ENCODE results near the gene CRIP1. TPM values are rescaled to one million over a fixed set of nuclear protein-coding genes. Genes with fewer than 3 reads are reported as not detected.
A peak's percentile ranks its signal among the peaks of the same experiment; 100 is the strongest.

CRIP1 gene
- total and polyA plus RNA-seq, 2 experiments from 2014 or later: 1.8 to 14.7 TPM

DNA sequence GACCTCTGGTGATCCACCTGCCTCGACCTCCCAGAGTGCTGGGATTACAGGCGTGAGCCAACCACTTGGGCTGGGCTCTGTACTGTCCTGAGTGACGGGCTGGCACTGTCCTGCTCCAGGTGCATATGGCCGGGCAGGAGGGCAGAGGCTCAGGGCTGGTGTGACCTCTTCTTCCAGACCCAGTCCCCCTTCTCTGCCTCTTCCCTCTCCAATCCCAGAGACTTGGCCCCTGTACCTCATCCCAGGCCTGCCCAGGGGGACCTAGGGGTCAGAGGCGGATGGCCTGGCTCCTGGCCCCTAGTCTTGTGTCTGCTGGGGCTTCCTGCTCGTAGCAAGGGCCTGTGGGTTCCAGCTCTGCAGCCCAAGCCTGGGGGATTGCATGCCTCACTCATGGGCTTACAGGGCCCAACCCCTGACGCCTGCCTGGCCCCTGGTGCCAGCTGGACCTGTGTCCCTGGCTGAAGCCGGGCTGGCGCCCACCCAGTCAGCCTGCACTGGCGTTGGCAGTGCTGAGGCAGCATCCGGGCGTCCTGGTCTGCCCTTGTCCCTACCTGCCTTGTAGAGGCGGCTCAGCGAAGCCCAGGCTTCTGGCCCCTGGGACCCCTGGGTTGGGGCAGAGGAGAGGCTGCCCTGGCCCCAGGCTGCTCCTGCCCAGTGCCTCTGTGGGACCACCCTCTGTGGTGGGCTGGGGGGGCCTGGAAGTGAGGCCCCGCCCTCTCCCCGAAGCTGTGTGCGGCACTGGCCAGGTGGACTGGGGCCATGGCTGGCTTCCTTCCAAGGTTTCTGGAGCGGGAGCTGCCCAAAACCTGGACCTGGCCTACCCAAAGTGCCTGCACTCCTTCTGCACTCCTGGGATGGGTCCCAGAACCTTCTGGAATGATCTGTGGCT is 8.7 kb downstream of the CRIP1 start:
- Histone ChIP-seq H3K4me2 (no peak overlapping the region), H3K79me2 (no peaks in the 10 kb centered on the region), H3K27me3 (no peaks in the 10 kb centered on the region), H4K20me1 (ENCODE audit: insufficient read depth, poor library complexity, severe bottlenecking) (no peaks in the 10 kb centered on the region), H2AFZ (no peak overlapping the region), H3K9me2 (replicated peaks; ENCODE audit: insufficient read depth) (no peaks in the 10 kb centered on the region), H3K4me3 (no peak overlapping the region), H3K9me3 (ENCODE audit: low read depth) (no peaks in the 10 kb centered on the region), H3K27ac (no peak overlapping the region), H3K36me3 (replicated peaks; ENCODE audit: insufficient read depth, low read depth) (no peaks in the 10 kb centered on the region), H3K4me1 (ENCODE audit: insufficient read depth) (no peaks in the 10 kb centered on the region)
- TF ChIP-seq EZH2 (IDR thresholded peaks at IDR 0.05; ENCODE audit: borderline replicate concordance) (no peak), EZH2phosphoT487 (IDR thresholded peaks at IDR 0.05; ENCODE audit: low read depth, severe bottlenecking, unreplicated experiment) (no peak)
- TF ChIP-seq, protein P1, sequence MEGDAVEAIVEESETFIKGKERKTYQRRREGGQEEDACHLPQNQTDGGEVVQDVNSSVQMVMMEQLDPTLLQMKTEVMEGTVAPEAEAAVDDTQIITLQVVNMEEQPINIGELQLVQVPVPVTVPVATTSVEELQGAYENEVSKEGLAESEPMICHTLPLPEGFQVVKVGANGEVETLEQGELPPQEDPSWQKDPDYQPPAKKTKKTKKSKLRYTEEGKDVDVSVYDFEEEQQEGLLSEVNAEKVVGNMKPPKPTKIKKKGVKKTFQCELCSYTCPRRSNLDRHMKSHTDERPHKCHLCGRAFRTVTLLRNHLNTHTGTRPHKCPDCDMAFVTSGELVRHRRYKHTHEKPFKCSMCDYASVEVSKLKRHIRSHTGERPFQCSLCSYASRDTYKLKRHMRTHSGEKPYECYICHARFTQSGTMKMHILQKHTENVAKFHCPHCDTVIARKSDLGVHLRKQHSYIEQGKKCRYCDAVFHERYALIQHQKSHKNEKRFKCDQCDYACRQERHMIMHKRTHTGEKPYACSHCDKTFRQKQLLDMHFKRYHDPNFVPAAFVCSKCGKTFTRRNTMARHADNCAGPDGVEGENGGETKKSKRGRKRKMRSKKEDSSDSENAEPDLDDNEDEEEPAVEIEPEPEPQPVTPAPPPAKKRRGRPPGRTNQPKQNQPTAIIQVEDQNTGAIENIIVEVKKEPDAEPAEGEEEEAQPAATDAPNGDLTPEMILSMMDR (IDR thresholded peaks at IDR 0.05; ENCODE audit: poor library complexity): no peak
- peak; percentile 8 for DNase-seq (ENCODE audit: low spot score)
- WGBS (ENCODE audit: low lambda C conversion rate, missing lambda C conversion rate): 85% methylated on average over 17 of the region's 18 CpGs

DNA sequence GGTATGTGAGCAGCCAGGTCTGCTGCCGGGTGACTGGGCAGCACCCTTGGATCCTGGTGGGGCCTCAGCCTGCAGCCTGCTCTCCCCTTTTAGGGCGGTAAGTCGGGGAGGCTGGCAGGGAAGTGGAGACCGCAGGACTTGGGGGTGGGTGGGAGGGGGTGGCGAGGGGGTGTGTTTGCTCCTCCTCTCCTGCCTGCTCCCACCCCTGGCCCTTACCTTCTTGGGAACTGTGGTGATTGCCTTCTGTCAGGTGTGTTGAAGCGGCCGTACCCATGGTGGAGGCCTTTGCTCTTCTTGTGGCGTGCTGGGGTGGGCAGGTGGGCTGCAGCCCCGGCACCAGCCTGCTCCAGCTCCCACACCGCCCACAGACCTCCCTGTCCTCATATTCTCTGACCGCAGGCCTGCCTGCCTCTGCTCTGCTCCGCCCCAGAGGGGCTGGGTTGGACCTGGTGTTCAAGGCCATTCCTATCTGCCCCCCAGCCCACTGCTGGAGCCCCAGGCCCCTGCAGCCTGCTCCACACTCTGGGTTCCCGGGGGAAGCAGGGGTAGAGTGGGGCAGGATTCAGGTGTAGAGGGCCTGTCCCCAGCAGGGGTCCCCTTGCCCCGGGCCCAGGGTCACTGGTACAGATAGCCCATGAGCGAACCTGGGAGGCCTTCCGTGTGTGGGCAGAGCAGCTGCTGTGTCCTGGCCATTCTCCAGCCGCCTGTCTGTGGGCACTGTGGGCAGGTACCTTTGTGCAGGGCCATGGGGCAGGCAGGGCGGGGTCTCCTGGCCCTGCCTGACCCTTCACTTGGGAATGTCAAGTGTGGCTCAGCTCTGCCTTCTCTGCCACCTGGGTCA is 9.5 kb downstream of the CRIP1 start:
- DNase-seq (ENCODE audit: low spot score): no peak
- Histone ChIP-seq H3K27me3 (no peaks in the 10 kb centered on the region), H3K4me3 (no peak overlapping the region), H3K9me3 (ENCODE audit: low read depth) (no peaks in the 10 kb centered on the region), H3K9me2 (replicated peaks; ENCODE audit: insufficient read depth) (no peaks in the 10 kb centered on the region), H2AFZ (no peak overlapping the region), H3K79me2 (no peaks in the 10 kb centered on the region), H3K4me2 (no peak overlapping the region), H3K36me3 (replicated peaks; ENCODE audit: insufficient read depth, low read depth) (no peaks in the 10 kb centered on the region), H3K27ac (no peak overlapping the region), H4K20me1 (ENCODE audit: insufficient read depth, poor library complexity, severe bottlenecking) (no peaks in the 10 kb centered on the region), H3K4me1 (ENCODE audit: insufficient read depth) (no peaks in the 10 kb centered on the region)
- TF ChIP-seq EZH2 (IDR thresholded peaks at IDR 0.05; ENCODE audit: borderline replicate concordance): no peak
- TF ChIP-seq, protein P1 (IDR thresholded peaks at IDR 0.05; ENCODE audit: poor library complexity): no peak
- TF ChIP-seq EZH2phosphoT487 (IDR thresholded peaks at IDR 0.05; ENCODE audit: low read depth, severe bottlenecking, unreplicated experiment): no peak
- WGBS (ENCODE audit: low lambda C conversion rate, missing lambda C conversion rate): 86% methylated on average over 16 of the region's 18 CpGs

DNA sequence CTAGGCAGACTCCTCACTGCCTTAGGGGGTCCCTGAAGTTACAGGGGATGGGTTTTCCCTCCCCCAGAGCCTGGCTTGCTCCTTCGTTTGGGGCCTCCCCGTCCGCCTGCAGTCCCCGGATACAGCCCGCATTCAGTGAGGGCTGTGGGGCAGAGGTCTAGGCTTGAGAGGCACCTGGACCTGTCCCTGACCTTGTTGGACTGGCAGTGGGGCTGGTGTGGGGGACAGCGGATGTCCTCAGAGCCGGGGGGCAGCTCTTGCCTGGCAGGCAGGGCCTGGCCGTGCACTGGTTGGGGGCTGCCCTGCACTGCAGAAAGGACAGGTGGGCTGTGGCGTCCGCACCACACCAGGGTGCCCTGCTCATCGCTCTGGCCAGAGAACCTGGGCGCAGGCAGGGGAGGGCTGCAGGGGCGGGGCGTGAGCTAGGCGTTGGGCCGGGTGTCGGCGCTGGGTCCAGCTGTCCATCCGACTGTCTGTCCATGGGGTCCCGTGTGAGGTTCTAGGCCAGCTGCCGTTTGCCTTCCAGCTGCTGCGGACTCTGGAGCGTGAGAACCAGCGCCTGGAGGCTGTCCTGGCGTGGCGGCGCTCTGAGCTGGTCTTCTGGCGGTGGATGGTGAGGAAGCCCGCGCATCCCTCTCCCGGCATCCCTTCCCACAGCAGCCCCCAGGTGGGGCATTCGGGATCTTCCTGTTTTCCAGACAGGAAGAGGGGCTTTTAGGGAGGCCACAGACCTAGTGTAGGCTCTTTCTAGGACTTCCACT is 10.3 kb downstream of the CRIP1 start:
- Histone ChIP-seq H3K79me2 (no peaks in the 10 kb centered on the region), H3K9me3 (ENCODE audit: low read depth) (no peaks in the 10 kb centered on the region), H3K9me2 (replicated peaks; ENCODE audit: insufficient read depth) (no peaks in the 10 kb centered on the region), H3K27ac (no peak overlapping the region), H2AFZ (no peak overlapping the region), H3K36me3 (replicated peaks; ENCODE audit: insufficient read depth, low read depth) (no peaks in the 10 kb centered on the region), H3K27me3 (no peaks in the 10 kb centered on the region), H3K4me1 (ENCODE audit: insufficient read depth) (no peaks in the 10 kb centered on the region), H3K4me3 (no peak overlapping the region), H3K4me2 (no peak overlapping the region), H4K20me1 (ENCODE audit: insufficient read depth, poor library complexity, severe bottlenecking) (no peaks in the 10 kb centered on the region)
- no peak for TF ChIP-seq EZH2 (IDR thresholded peaks at IDR 0.05; ENCODE audit: borderline replicate concordance)
- TF ChIP-seq, protein P1 (IDR thresholded peaks at IDR 0.05; ENCODE audit: poor library complexity): no peak
- TF ChIP-seq EZH2phosphoT487 (IDR thresholded peaks at IDR 0.05; ENCODE audit: low read depth, severe bottlenecking, unreplicated experiment): no peak
- 96% methylated on average over 32 of the region's 32 CpGs for WGBS (ENCODE audit: low lambda C conversion rate, missing lambda C conversion rate)
- no peak for DNase-seq (ENCODE audit: low spot score)
